ENCODE measurements around the gene TOR1A. TPM values are rescaled to one million over a fixed set of nuclear protein-coding genes. Genes with fewer than 3 reads are reported as not detected.

TOR1A gene
- total and polyA plus RNA-seq, 2 experiments from 2014 or later = 23.6 to 45.7 TPM

GRCh38 chr9:129834489-129835127 is 10.7 kb upstream of the TOR1A start (continued):
- TF ChIP-seq ZNF462 (CRISPR knock-in tag; IDR thresholded peaks at IDR 0.05) = no peak
- no peak for TF ChIP-seq EZH2 (IDR thresholded peaks at IDR 0.05; ENCODE audit: low read depth, unreplicated experiment)

GRCh38 chr9:129832982-129833381 is 9.0 kb upstream of the TOR1A start:
- Histone ChIP-seq H2AFZ (no peak overlapping the region), H3K4me2 (no peak overlapping the region), H4K20me1 (replicated peaks; ENCODE audit: insufficient read depth) (no peaks in the 10 kb centered on the region), H3K9me2 (ENCODE audit: insufficient read depth) (no peaks in the 10 kb centered on the region), H3K27ac (ENCODE audit: low read depth) (no peak overlapping the region), H3K79me2 (replicated peaks; ENCODE audit: insufficient read depth) (peaks cover 11% of the 10 kb centered on the region), H3K4me1 (ENCODE audit: insufficient read depth) (peaks cover 20% of the 10 kb centered on the region), H3F3A (replicated peaks; ENCODE audit: low read depth) (peaks cover 4% of the 10 kb centered on the region; the same call in 1 of the 2 replicates), H3K27me3 (ENCODE audit: insufficient read depth) (no peaks in the 10 kb centered on the region), H3K4me3 (no peak overlapping the region), H3K36me3 (ENCODE audit: insufficient read depth) (peaks cover 26% of the 10 kb centered on the region)
- Mint-ChIP-seq H3K27ac (no peak overlapping the region), H3K36me3 (ENCODE audit: low read depth) (peaks cover 43% of the 10 kb centered on the region), H3K27me3 (ENCODE audit: insufficient read depth, low read depth, poor library complexity) (peaks cover 10% of the 10 kb centered on the region), H3K9me3 (no peaks in the 10 kb centered on the region; the same call in 2 of the 3 replicates), H3K4me3 (peak overlapping the region; percentile 98; the same call in 2 of the 3 replicates), H3K4me1 (peaks cover 26% of the 10 kb centered on the region)
- TF ChIP-seq STAT1 (IDR thresholded peaks at IDR 0.05; ENCODE audit: unreplicated experiment) (no peak), JUNB (IDR thresholded peaks at IDR 0.05; ENCODE audit: unreplicated experiment) (no peak), ZNF331 (CRISPR knock-in tag; IDR thresholded peaks at IDR 0.05; ENCODE audit: low read depth) (no peak), CTCF (conservative IDR thresholded peaks at IDR 0.05; ENCODE audit: low read depth in 2 of 2) (no peak)
- DNase-seq (ENCODE audit: low spot score) = no peak
- ATAC-seq = no peak

Data from GM23338 (cell line).